Naive thymus-derived CD4-positive, alpha-beta T cell (primary cell): ENCODE measurements around the gene SLC46A1. TPM values are rescaled to one million over a fixed set of nuclear protein-coding genes. Genes with fewer than 3 reads are reported as not detected.

Experiments used
- ATAC-seq: fragments of 150-1000 bp; cut with Tn5 transposase; 2 replicates; pipeline ENCODE4 v1.10.0; 2021; ENCODE audit warnings: mild to moderate bottlenecking, moderate library complexity
- CTCF ChIA-PET: fragments of 350-600 bp; sonication (Branson Sonifier 250); formaldehyde crosslinking; loops from one replicate; lab custom pipeline; 2021; ENCODE audit warnings: antibody characterized with exemption; lab: Charles Lee
- POLR2A ChIA-PET: fragments of 350-600 bp; sonication (Branson Sonifier 250); formaldehyde crosslinking; loops from one replicate; lab custom pipeline; 2021; ENCODE audit warnings: antibody characterized with exemption, inconsistent platforms; lab: Charles Lee
- DNase-seq, 9 donors: peaks; one replicate each; pipeline versions ENCODE4 v3.0.0 to v3.0.0-alpha.2; 2020 to 2022; ENCODE audit warnings: mixed read lengths in 1 of 9
- H3K27ac ChIP-seq: one replicate; pipeline ENCODE4 v1.7.0; 2013; ENCODE audit warnings: mild to moderate bottlenecking, low read depth, low read length, moderate library complexity
- H3K27me3 ChIP-seq, 2 donors: one replicate each; pipeline ENCODE4 v1.7.0; 2013; ENCODE audit warnings: low read length in 2 of 2, mild to moderate bottlenecking in 2 of 2, moderate library complexity in 2 of 2; ENCODE audit not compliant: control insufficient read depth in 2 of 2, insufficient read depth in 2 of 2
- H3K36me3 ChIP-seq, 3 experiments: 1 replicate in 2 of 3; 2 replicates in 1 of 3; pipeline ENCODE4 v1.7.0; 2013; ENCODE audit warnings: low read length in 3 of 3, mild to moderate bottlenecking in 3 of 3, moderate library complexity in 1 of 3; ENCODE audit not compliant: insufficient read depth in 3 of 3, control insufficient read depth in 2 of 3
- H3K4me1 ChIP-seq, 2 donors: one replicate each; pipeline ENCODE4 v1.7.0; 2013; ENCODE audit warnings: low read length in 2 of 2, mild to moderate bottlenecking in 2 of 2, moderate library complexity in 1 of 2; ENCODE audit not compliant: control insufficient read depth in 2 of 2, insufficient read depth in 2 of 2
- H3K4me3 ChIP-seq: 2 replicates; pipeline ENCODE4 v1.7.0; 2013; ENCODE audit warnings: mild to moderate bottlenecking, low read length
- H3K9me3 ChIP-seq, 3 experiments: 1 replicate in 2 of 3; 2 replicates in 1 of 3; pipeline ENCODE4 v1.7.0; 2013; ENCODE audit warnings: low read length in 3 of 3; ENCODE audit not compliant: control insufficient read depth in 2 of 3
- H3K27ac Mint-ChIP-seq, 9 donors: one replicate each; pipeline ENCODE4 v1.8.0; 2020 to 2022; ENCODE audit warnings: mixed read lengths in 9 of 9, mild to moderate bottlenecking in 8 of 9, moderate library complexity in 5 of 9, inconsistent platforms in 2 of 9
- H3K27me3 Mint-ChIP-seq, 5 donors: one replicate each; pipeline ENCODE4 v1.8.0; 2021 to 2022; ENCODE audit warnings: mixed read lengths in 5 of 5, mild to moderate bottlenecking in 1 of 5
- H3K36me3 Mint-ChIP-seq, 5 donors: one replicate each; pipeline ENCODE4 v1.8.0; 2020 to 2022; ENCODE audit warnings: mixed read lengths in 5 of 5, mild to moderate bottlenecking in 3 of 5, inconsistent platforms in 1 of 5
- H3K4me1 Mint-ChIP-seq, 7 donors: one replicate each; pipeline ENCODE4 v1.8.0; 2020 to 2022; ENCODE audit warnings: mixed read lengths in 7 of 7, mild to moderate bottlenecking in 3 of 7, inconsistent platforms in 1 of 7
- H3K4me3 Mint-ChIP-seq, 10 donors: one replicate each; pipeline ENCODE4 v1.8.0; 2020 to 2022; ENCODE audit warnings: mild to moderate bottlenecking in 10 of 10, mixed read lengths in 10 of 10, moderate library complexity in 6 of 10, inconsistent platforms in 2 of 10
- H3K9me3 Mint-ChIP-seq, 11 donors: one replicate each; pipeline ENCODE4 v1.8.0; 2020 to 2022; ENCODE audit warnings: mixed read lengths in 11 of 11, mild to moderate bottlenecking in 4 of 11, inconsistent platforms in 1 of 11, moderate library complexity in 1 of 11
- intact Hi-C, 2 donors: fragments of 100-400 bp; cut with micrococcal nuclease; formaldehyde crosslinking; loops; one replicate each; pipeline ENCODE4 v1.15.1; 2023
- polyA plus RNA-seq, 2 donors: library from polyadenylated mRNA; unstranded; fragments of 300-500 nt; fragmentation: Illumina TruSeq; gene quantifications; one replicate each; pipeline ENCODE4 v1.2.3, GENCODE V29; 2021
- total RNA-seq, 6 experiments: library from RNA in 5 of 6; stranded (reverse) in 5 of 6; gene quantifications; 1 replicate in 5 of 6; 2 replicates in 1 of 6; pipeline ENCODE4 v1.2.3 and lab custom pipeline; 2021 to 2026

Gene SLC46A1
- total and polyA plus RNA-seq, 7 experiments from 2014 or later = 1.8 to 5.1 (median 3.3) TPM

DNA sequence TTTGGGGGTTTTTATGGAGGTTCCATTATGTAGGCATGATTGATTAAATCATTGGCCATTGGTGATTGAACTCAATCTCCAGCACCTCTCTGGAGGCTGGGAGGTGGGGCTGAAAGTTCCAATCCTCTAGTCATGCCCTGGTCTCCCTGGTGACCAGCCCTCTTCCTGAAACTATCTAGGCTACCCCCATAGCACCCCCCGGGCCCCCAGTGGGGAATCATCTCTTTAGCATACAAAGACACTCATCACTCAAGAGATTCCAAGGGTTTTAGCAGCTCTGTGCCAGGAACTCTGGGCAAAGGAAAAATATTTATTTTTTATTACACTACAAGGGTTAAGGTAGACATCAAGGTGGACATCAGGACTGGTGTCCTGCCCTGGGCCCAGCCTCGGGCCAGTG, 10.6 kb downstream of the SLC46A1 start:
- no peak for ATAC-seq
- no peak overlapping the region for H3K4me3 Mint-ChIP-seq
- peaks cover 0 to 1% (median 0%) of the 10 kb centered on the region in 11 donors for H3K9me3 Mint-ChIP-seq
- Histone ChIP-seq H3K36me3 (peaks cover 0 to 58% (median 4%) of the 10 kb centered on the region in 3 experiments), H3K27ac (no peak overlapping the region), H3K27me3 (no peaks in the 10 kb centered on the region), H3K4me1 (no peaks in the 10 kb centered on the region), H3K9me3 (no peaks in the 10 kb centered on the region), H3K4me3 (no peak overlapping the region)
- DNase-seq = no peak
- intact Hi-C loops = no loop called here
- ChIA-PET POLR2A (no interaction called here), CTCF (interaction anchor here (1.4 kb wide), 1 partner anchor 21 kb away, joined by 4 read pairs; no protein-coding TSS in a partner anchor)
- H3K27ac Mint-ChIP-seq = peak overlapping the region in 1 of 9 donors; percentile 53
- no peaks in the 10 kb centered on the region for H3K27me3 Mint-ChIP-seq
- H3K4me1 Mint-ChIP-seq = peaks cover 0 to 2% (median 0%) of the 10 kb centered on the region in 7 donors
- peaks cover 11 to 29% (median 14%) of the 10 kb centered on the region in 5 donors for H3K36me3 Mint-ChIP-seq

DNA sequence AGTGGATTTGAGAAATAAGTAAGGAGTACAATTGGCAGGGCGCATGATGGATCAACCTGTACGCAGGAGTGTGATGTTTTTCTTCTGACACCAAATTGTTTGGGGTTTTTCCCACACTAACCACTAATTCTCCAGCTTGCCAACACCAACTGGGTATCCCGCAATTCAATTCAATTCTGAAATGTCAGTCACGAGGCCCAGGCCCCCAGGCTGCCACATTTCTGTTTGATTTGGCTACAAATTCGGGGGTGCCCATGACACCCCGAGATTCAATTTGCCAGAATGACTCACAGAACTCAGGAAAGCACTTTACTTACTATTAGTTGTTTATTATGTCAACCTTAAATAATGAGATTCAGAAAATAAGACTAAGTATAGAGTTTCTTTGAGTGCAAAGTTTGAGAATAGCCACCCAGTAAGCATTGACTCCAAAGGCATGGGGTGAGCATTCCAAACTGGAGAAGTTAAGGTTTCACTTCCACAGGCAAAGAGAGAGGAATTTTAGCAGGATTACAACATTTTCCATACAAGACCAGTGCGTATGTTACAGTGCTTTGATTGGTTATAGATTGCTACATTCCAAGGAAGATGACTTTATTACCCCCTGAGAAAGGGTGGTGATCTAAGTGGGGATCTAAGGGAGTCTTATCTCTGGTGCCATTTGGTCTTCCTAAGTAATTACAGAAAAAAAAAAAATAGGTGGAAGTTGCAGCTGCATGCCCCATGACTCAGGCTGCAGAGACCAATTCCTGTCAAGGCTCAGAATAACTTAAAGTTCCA, 11.5 kb downstream of the SLC46A1 start:
- Histone ChIP-seq H3K27me3 (no peaks in the 10 kb centered on the region), H3K4me1 (no peaks in the 10 kb centered on the region), H3K36me3 (peaks cover 0 to 66% (median 4%) of the 10 kb centered on the region in 3 experiments), H3K27ac (no peak overlapping the region), H3K9me3 (no peaks in the 10 kb centered on the region), H3K4me3 (no peak overlapping the region)
- ChIA-PET CTCF (interaction anchor here (1.4 kb wide), 1 partner anchor 22 kb away, joined by 4 read pairs; no protein-coding TSS in a partner anchor), POLR2A (interaction anchor here (0.6 to 1.1 kb wide), 2 partner anchors 8 to 36 kb away, joined by 3 read pairs; no protein-coding TSS in a partner anchor)
- ATAC-seq = no peak
- Mint-ChIP-seq H3K27me3 (no peaks in the 10 kb centered on the region), H3K9me3 (peaks cover 0 to 1% (median 0%) of the 10 kb centered on the region in 11 donors), H3K27ac (peak overlapping the region in 1 of 9 donors; percentile 26), H3K36me3 (peaks cover 12 to 38% (median 22%) of the 10 kb centered on the region in 5 donors), H3K4me3 (no peak overlapping the region), H3K4me1 (peaks cover 0 to 2% (median 0%) of the 10 kb centered on the region in 7 donors)
- DNase-seq = no peak
- intact Hi-C loops = no loop called here

DNA sequence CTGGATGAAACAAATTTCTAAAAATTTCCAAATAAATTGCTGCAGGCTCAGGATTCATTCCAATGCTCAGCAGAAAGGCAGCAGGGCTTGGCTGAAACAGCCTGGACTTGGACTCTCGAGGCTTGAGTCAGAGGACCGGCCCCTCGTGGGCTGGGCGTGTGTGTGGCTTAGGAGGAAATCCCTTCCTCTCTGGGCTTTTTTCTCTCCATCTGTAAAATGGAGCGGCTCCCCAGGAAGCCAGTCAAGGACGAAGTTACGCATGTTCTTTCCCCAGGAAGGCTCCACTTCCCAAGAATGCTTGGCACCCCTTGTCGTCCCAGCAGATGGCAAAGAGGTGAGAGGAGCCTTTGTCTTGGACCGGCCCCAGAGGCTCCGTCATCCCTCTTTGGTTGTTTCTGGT, 13.5 kb downstream of the SLC46A1 start:
- peaks cover 4 to 81% (median 4%) of the 10 kb centered on the region in 3 experiments for H3K36me3 ChIP-seq
- ChIA-PET POLR2A (no interaction called here), CTCF (no interaction called here)
- no peak for DNase-seq
- H3K27ac ChIP-seq = no peak overlapping the region
- intact Hi-C loops = no loop called here
- no peak overlapping the region for H3K4me3 ChIP-seq
- Mint-ChIP-seq H3K4me3 (no peak overlapping the region), H3K4me1 (peaks cover 0 to 4% (median 3%) of the 10 kb centered on the region in 7 donors), H3K27me3 (no peaks in the 10 kb centered on the region), H3K9me3 (peaks cover 0 to 1% (median 0%) of the 10 kb centered on the region in 11 donors), H3K27ac (no peak overlapping the region), H3K36me3 (peaks cover 12 to 39% (median 27%) of the 10 kb centered on the region in 5 donors)
- no peaks in the 10 kb centered on the region for H3K9me3 ChIP-seq
- no peaks in the 10 kb centered on the region for H3K27me3 ChIP-seq
- no peaks in the 10 kb centered on the region for H3K4me1 ChIP-seq
- ATAC-seq = no peak

DNA sequence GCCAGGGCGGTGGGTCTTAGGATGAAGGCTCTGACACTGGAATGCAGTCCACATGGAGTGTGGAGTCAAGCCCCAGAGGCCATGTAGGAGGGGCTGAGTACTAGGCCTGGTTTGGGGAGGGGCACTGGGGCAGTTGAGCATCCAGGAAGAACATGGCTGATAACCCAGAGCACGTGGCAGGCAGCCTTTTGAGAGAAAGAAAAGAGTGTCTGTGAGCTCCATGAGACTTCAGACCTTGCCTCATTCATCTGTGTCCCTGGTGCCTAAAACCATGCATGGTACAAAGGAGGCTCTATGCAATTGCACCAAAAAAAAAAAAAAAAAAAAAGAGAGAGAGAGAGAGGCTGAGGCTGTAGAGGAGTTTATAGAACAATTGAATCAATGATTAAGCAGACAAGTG, 14.6 kb downstream of the SLC46A1 start:
- H3K36me3 Mint-ChIP-seq = peaks cover 12 to 41% (median 28%) of the 10 kb centered on the region in 5 donors
- Histone ChIP-seq H3K4me3 (no peak overlapping the region), H3K27ac (no peak overlapping the region), H3K4me1 (no peaks in the 10 kb centered on the region), H3K36me3 (peaks cover 4 to 71% (median 4%) of the 10 kb centered on the region in 3 experiments), H3K27me3 (no peaks in the 10 kb centered on the region), H3K9me3 (no peaks in the 10 kb centered on the region)
- H3K4me3 Mint-ChIP-seq = no peak overlapping the region
- ChIA-PET POLR2A (interaction anchor here (0.8 kb wide), 1 partner anchor 34 kb away, joined by 3 read pairs; the partner anchor contains the start of gene POLDIP2), CTCF (interaction anchor here (0.7 kb wide), 1 partner anchor 10 kb away, joined by 3 read pairs; no protein-coding TSS in a partner anchor)
- DNase-seq (no peak), ATAC-seq (no peak)
- H3K4me1 Mint-ChIP-seq = peaks cover 0 to 6% (median 4%) of the 10 kb centered on the region in 7 donors
- H3K9me3 Mint-ChIP-seq = no peaks in the 10 kb centered on the region
- no peaks in the 10 kb centered on the region for H3K27me3 Mint-ChIP-seq
- intact Hi-C loops = no loop called here
- peak overlapping the region in 2 of 9 donors; percentile 13 to 19 for H3K27ac Mint-ChIP-seq

DNA sequence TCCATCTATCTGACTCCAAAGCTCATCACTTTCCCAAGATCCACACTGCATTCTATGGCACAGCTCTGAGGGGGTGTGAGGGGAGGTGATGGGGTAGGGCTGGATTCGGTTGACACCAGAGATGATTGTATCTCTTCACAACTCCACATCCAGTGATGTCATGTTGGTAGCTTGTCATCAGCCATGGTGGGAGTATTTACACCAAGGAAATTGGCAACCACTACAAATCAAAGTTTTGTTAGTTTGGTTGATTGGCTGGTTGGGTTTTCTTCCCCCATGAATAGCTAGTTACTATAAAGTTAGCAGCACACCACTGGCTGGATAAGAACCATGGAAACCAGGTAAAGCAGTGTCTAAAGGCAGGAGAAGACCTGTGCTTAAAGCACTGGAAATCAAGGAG, 15.0 kb downstream of the SLC46A1 start:
- H3K36me3 ChIP-seq = peaks cover 4 to 67% (median 4%) of the 10 kb centered on the region in 3 experiments
- no peaks in the 10 kb centered on the region for H3K27me3 Mint-ChIP-seq
- DNase-seq = no peak
- H3K4me3 ChIP-seq = no peak overlapping the region
- H3K36me3 Mint-ChIP-seq = peaks cover 12 to 41% (median 28%) of the 10 kb centered on the region in 5 donors
- peak overlapping the region in 1 of 9 donors; percentile 8 for H3K27ac Mint-ChIP-seq
- CTCF ChIA-PET = no interaction called here
- no peaks in the 10 kb centered on the region for H3K27me3 ChIP-seq
- POLR2A ChIA-PET = interaction anchor here (0.8 kb wide), 1 partner anchor 34 kb away, joined by 3 read pairs; the partner anchor contains the start of gene POLDIP2
- H3K4me1 Mint-ChIP-seq = peaks cover 0 to 11% (median 5%) of the 10 kb centered on the region in 7 donors
- intact Hi-C loops = no loop called here
- peaks cover 0 to 2% of the 10 kb centered on the region in 2 donors for H3K4me1 ChIP-seq
- H3K4me3 Mint-ChIP-seq = no peak overlapping the region
- H3K9me3 Mint-ChIP-seq = no peaks in the 10 kb centered on the region
- H3K27ac ChIP-seq = no peak overlapping the region
- no peaks in the 10 kb centered on the region for H3K9me3 ChIP-seq
- no peak for ATAC-seq

DNA sequence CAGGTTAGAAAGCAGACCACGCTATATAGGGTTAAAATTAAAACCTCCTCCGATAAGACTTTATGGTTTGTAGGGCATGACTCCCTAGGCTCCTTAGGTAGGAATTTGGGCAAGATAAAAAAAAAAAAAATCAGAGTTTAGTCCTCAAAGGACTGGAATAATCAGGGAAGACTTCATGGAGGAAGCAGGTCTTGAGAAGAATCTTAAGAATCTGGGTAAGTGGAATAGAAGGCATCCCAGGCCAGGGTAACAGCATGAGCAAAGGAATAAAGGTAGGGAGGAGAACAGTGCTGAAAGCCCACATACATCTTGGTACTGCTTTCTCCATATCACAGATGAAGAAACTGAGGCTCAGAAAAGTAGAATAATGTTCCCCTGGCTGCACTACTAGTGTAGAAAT, 15.4 kb downstream of the SLC46A1 start:
- DNase-seq (no peak), ATAC-seq (no peak)
- Mint-ChIP-seq H3K4me1 (peaks cover 0 to 15% (median 7%) of the 10 kb centered on the region in 7 donors), H3K27ac (no peak overlapping the region), H3K4me3 (no peak overlapping the region), H3K36me3 (peaks cover 12 to 41% (median 26%) of the 10 kb centered on the region in 5 donors), H3K27me3 (no peaks in the 10 kb centered on the region), H3K9me3 (no peaks in the 10 kb centered on the region)
- CTCF ChIA-PET = no interaction called here
- no peaks in the 10 kb centered on the region for H3K9me3 ChIP-seq
- no peak overlapping the region for H3K4me3 ChIP-seq
- no peaks in the 10 kb centered on the region for H3K27me3 ChIP-seq
- intact Hi-C loops = no loop called here
- H3K36me3 ChIP-seq = peaks cover 4 to 63% (median 4%) of the 10 kb centered on the region in 3 experiments
- no peak overlapping the region for H3K27ac ChIP-seq
- peaks cover 0 to 6% of the 10 kb centered on the region in 2 donors for H3K4me1 ChIP-seq
- POLR2A ChIA-PET = interaction anchor here (0.8 kb wide), 1 partner anchor 33 kb away, joined by 3 read pairs; the partner anchor contains the start of gene POLDIP2
